Stimulated activated memory B cell treated with anti-CD40 and anti-IgM and Interleukin-4, amounts not matched to agents 10 μg/mL and 1 μg/mL and 100 μg/mL, for 72 hours (primary cell): Measurements from ENCODE around the gene SLC4A5.
A peak's percentile ranks its signal among the peaks of the same experiment; 100 is the strongest.

Source experiments
- ATAC-seq: fragments of 150-1000 bp; cut with Tn5 transposase; 2 replicates; pipeline ENCODE4 v1.10.0; 2021
- H3K27ac Mint-ChIP-seq: one replicate; pipeline ENCODE4 v1.8.0; 2022; ENCODE audit warnings: mild to moderate bottlenecking, mixed read lengths
- H3K27me3 Mint-ChIP-seq: one replicate; pipeline ENCODE4 v1.8.0; 2022; ENCODE audit warnings: mixed read lengths
- H3K36me3 Mint-ChIP-seq: one replicate; pipeline ENCODE4 v1.8.0; 2022; ENCODE audit warnings: mixed read lengths
- H3K4me1 Mint-ChIP-seq: one replicate; pipeline ENCODE4 v1.8.0; 2022; ENCODE audit warnings: mixed read lengths
- H3K4me3 Mint-ChIP-seq: one replicate; pipeline ENCODE4 v1.8.0; 2022; ENCODE audit warnings: mild to moderate bottlenecking, moderate library complexity, mixed read lengths
- H3K9me3 Mint-ChIP-seq: one replicate; pipeline ENCODE4 v1.8.0; 2022; ENCODE audit warnings: mixed read lengths

SLC4A5 gene

GRCh38 chr2:74304332-74305148, 38.7 kb downstream of the SLC4A5 start:
- Mint-ChIP-seq H3K27ac (no peak overlapping the region), H3K36me3 (peaks cover 27% of the 10 kb centered on the region), H3K9me3 (no peaks in the 10 kb centered on the region), H3K4me3 (no peak overlapping the region), H3K4me1 (no peaks in the 10 kb centered on the region), H3K27me3 (no peaks in the 10 kb centered on the region)
- peak; percentile 48 for ATAC-seq

GRCh38 chr2:74302865-74303264, 40.4 kb downstream of the SLC4A5 start:
- H3K4me1 Mint-ChIP-seq = peaks cover 1% of the 10 kb centered on the region
- H3K4me3 Mint-ChIP-seq = no peak overlapping the region
- no peak overlapping the region for H3K27ac Mint-ChIP-seq
- no peaks in the 10 kb centered on the region for H3K27me3 Mint-ChIP-seq
- ATAC-seq = no peak
- peaks cover 6% of the 10 kb centered on the region for H3K9me3 Mint-ChIP-seq
- peaks cover 31% of the 10 kb centered on the region for H3K36me3 Mint-ChIP-seq

- H3K4me3 Mint-ChIP-seq = no peak overlapping the region
- H3K4me1 Mint-ChIP-seq = peaks cover 14% of the 10 kb centered on the region
- H3K27me3 Mint-ChIP-seq = no peaks in the 10 kb centered on the region
- no peak overlapping the region for H3K27ac Mint-ChIP-seq
- peaks cover 6% of the 10 kb centered on the region for H3K9me3 Mint-ChIP-seq
- H3K36me3 Mint-ChIP-seq = peaks cover 25% of the 10 kb centered on the region
- ATAC-seq = no peak
These were observed 42.0 kb downstream of the SLC4A5 start for GRCh38 chr2:74301262-74301661.

- H3K4me1 Mint-ChIP-seq = peaks cover 20% of the 10 kb centered on the region
- peaks cover 25% of the 10 kb centered on the region for H3K36me3 Mint-ChIP-seq
- peaks cover 6% of the 10 kb centered on the region for H3K9me3 Mint-ChIP-seq
- H3K4me3 Mint-ChIP-seq = no peak overlapping the region
- no peak for ATAC-seq
- H3K27me3 Mint-ChIP-seq = no peaks in the 10 kb centered on the region
- H3K27ac Mint-ChIP-seq = no peak overlapping the region
These were observed 42.7 kb downstream of the SLC4A5 start for GRCh38 chr2:74300506-74300905.

GRCh38 chr2:74297950-74298349, 45.3 kb downstream of the SLC4A5 start:
- Mint-ChIP-seq H3K27me3 (no peaks in the 10 kb centered on the region), H3K4me3 (no peak overlapping the region), H3K9me3 (peaks cover 6% of the 10 kb centered on the region), H3K36me3 (peaks cover 32% of the 10 kb centered on the region), H3K27ac (peak overlapping the region; percentile 73), H3K4me1 (peaks cover 20% of the 10 kb centered on the region)
- ATAC-seq = no peak

GRCh38 chr2:74297391-74297790, 45.8 kb downstream of the SLC4A5 start:
- peak; percentile 88 for ATAC-seq
- Mint-ChIP-seq H3K4me1 (peaks cover 20% of the 10 kb centered on the region), H3K9me3 (peaks cover 6% of the 10 kb centered on the region), H3K27ac (peak overlapping the region; percentile 73), H3K27me3 (no peaks in the 10 kb centered on the region), H3K36me3 (peaks cover 32% of the 10 kb centered on the region), H3K4me3 (peak overlapping the region; percentile 3)

GRCh38 chr2:74293191-74293991, 49.8 kb downstream of the SLC4A5 start:
- H3K4me1 Mint-ChIP-seq = peaks cover 36% of the 10 kb centered on the region
- no peak overlapping the region for H3K4me3 Mint-ChIP-seq
- peaks cover 15% of the 10 kb centered on the region for H3K36me3 Mint-ChIP-seq
- no peak for ATAC-seq
- no peaks in the 10 kb centered on the region for H3K27me3 Mint-ChIP-seq
- H3K27ac Mint-ChIP-seq = peak overlapping the region; percentile 86
- H3K9me3 Mint-ChIP-seq = peaks cover 3% of the 10 kb centered on the region

- Mint-ChIP-seq H3K4me1 (peaks cover 33% of the 10 kb centered on the region), H3K27me3 (no peaks in the 10 kb centered on the region), H3K4me3 (no peak overlapping the region), H3K36me3 (peaks cover 15% of the 10 kb centered on the region), H3K9me3 (no peaks in the 10 kb centered on the region), H3K27ac (peak overlapping the region; percentile 86)
- ATAC-seq = no peak
These were observed 50.5 kb downstream of the SLC4A5 start for GRCh38 chr2:74292751-74293150.

GRCh38 chr2:74291886-74292621, 51.2 kb downstream of the SLC4A5 start:
- H3K9me3 Mint-ChIP-seq = no peaks in the 10 kb centered on the region
- no peak for ATAC-seq
- H3K4me1 Mint-ChIP-seq = peaks cover 26% of the 10 kb centered on the region
- no peaks in the 10 kb centered on the region for H3K27me3 Mint-ChIP-seq
- peak overlapping the region; percentile 86 for H3K27ac Mint-ChIP-seq
- H3K4me3 Mint-ChIP-seq = no peak overlapping the region
- peaks cover 15% of the 10 kb centered on the region for H3K36me3 Mint-ChIP-seq

GRCh38 chr2:74291218-74291544, 52.0 kb downstream of the SLC4A5 start:
- no peaks in the 10 kb centered on the region for H3K9me3 Mint-ChIP-seq
- peaks cover 21% of the 10 kb centered on the region for H3K4me1 Mint-ChIP-seq
- peaks cover 15% of the 10 kb centered on the region for H3K36me3 Mint-ChIP-seq
- ATAC-seq = no peak
- no peak overlapping the region for H3K4me3 Mint-ChIP-seq
- H3K27ac Mint-ChIP-seq = peak overlapping the region; percentile 86
- no peaks in the 10 kb centered on the region for H3K27me3 Mint-ChIP-seq

- H3K9me3 Mint-ChIP-seq = no peaks in the 10 kb centered on the region
- no peaks in the 10 kb centered on the region for H3K27me3 Mint-ChIP-seq
- peaks cover 15% of the 10 kb centered on the region for H3K36me3 Mint-ChIP-seq
- peak overlapping the region; percentile 86 for H3K27ac Mint-ChIP-seq
- peak; percentile 85 for ATAC-seq
- H3K4me1 Mint-ChIP-seq = peaks cover 16% of the 10 kb centered on the region
- H3K4me3 Mint-ChIP-seq = peak overlapping the region; percentile 24
These were observed 52.6 kb downstream of the SLC4A5 start for GRCh38 chr2:74290466-74291217.

- no peaks in the 10 kb centered on the region for H3K27me3 Mint-ChIP-seq
- H3K4me3 Mint-ChIP-seq = peak overlapping the region; percentile 24
- H3K36me3 Mint-ChIP-seq = peaks cover 14% of the 10 kb centered on the region
- H3K27ac Mint-ChIP-seq = peak overlapping the region; percentile 86
- H3K9me3 Mint-ChIP-seq = no peaks in the 10 kb centered on the region
- H3K4me1 Mint-ChIP-seq = peaks cover 16% of the 10 kb centered on the region
- no peak for ATAC-seq
These were observed 53.1 kb downstream of the SLC4A5 start for GRCh38 chr2:74290066-74290465.

- H3K4me1 Mint-ChIP-seq = peaks cover 16% of the 10 kb centered on the region
- H3K27ac Mint-ChIP-seq = no peak overlapping the region
- ATAC-seq = no peak
- H3K4me3 Mint-ChIP-seq = no peak overlapping the region
- H3K36me3 Mint-ChIP-seq = peaks cover 21% of the 10 kb centered on the region
- H3K9me3 Mint-ChIP-seq = no peaks in the 10 kb centered on the region
- H3K27me3 Mint-ChIP-seq = no peaks in the 10 kb centered on the region
These were observed 56.5 kb downstream of the SLC4A5 start for GRCh38 chr2:74286725-74287124.

GRCh38 chr2:74281141-74281975, 61.9 kb downstream of the SLC4A5 start:
- no peaks in the 10 kb centered on the region for H3K27me3 Mint-ChIP-seq
- H3K9me3 Mint-ChIP-seq = no peaks in the 10 kb centered on the region
- no peaks in the 10 kb centered on the region for H3K4me1 Mint-ChIP-seq
- no peak overlapping the region for H3K27ac Mint-ChIP-seq
- no peak overlapping the region for H3K4me3 Mint-ChIP-seq
- ATAC-seq = no peak
- H3K36me3 Mint-ChIP-seq = peaks cover 27% of the 10 kb centered on the region
